CD14-positive monocyte (primary cell): Measurements from ENCODE around the gene HLCS. TPM values are rescaled to one million over a fixed set of nuclear protein-coding genes. Genes with fewer than 3 reads are reported as not detected.

ENCODE experiments used
- DNase-seq, 3 donors: peaks; one replicate each; pipeline ENCODE4 v3.0.0-alpha.2; 2011 to 2022
- H2AFZ ChIP-seq: 2 replicates; pipeline ENCODE4 v1.6.0; 2012; ENCODE audit warnings: mild to moderate bottlenecking, low read depth, low read length, inconsistent platforms; ENCODE audit not compliant: insufficient read depth, poor library complexity, severe bottlenecking
- H3K27ac ChIP-seq, 2 donors: 1 replicate in 1 of 2; 2 replicates in 1 of 2; pipeline ENCODE4 v1.5.1; 2012 to 2013; ENCODE audit warnings: low read length in 2 of 2, control low read depth in 1 of 2, inconsistent platforms in 1 of 2, low read depth in 1 of 2, mild to moderate bottlenecking in 1 of 2
- H3K27me3 ChIP-seq, 2 donors: one replicate each; pipeline versions ENCODE4 v1.6.0 to v1.6.1; 2011 to 2013; ENCODE audit warnings: low read length in 2 of 2; ENCODE audit not compliant: control insufficient read depth in 2 of 2, insufficient read depth in 2 of 2
- H3K36me3 ChIP-seq, 2 donors: replicated peaks in 1 of 2; 1 replicate in 1 of 2; 2 replicates in 1 of 2; pipeline versions ENCODE4 v1.5.1 to v1.6.1; 2012 to 2013; ENCODE audit warnings: low read length in 2 of 2, control low read depth in 1 of 2, inconsistent platforms in 1 of 2, mild to moderate bottlenecking in 1 of 2; ENCODE audit not compliant: insufficient read depth in 2 of 2, control insufficient read depth in 1 of 2
- H3K4me1 ChIP-seq, 2 donors: 1 replicate in 1 of 2; 2 replicates in 1 of 2; pipeline versions ENCODE4 v1.5.1 to v1.6.1; 2012 to 2013; ENCODE audit warnings: low read length in 2 of 2, control low read depth in 1 of 2, inconsistent platforms in 1 of 2, mild to moderate bottlenecking in 1 of 2, moderate library complexity in 1 of 2; ENCODE audit not compliant: insufficient read depth in 2 of 2, control insufficient read depth in 1 of 2
- H3K4me2 ChIP-seq: replicated peaks from 2 replicates; pipeline ENCODE3; 2012; ENCODE audit warnings: low read length, moderate library complexity, mild to moderate bottlenecking; ENCODE audit not compliant: poor library complexity, severe bottlenecking; ENCODE audit errors: extremely low read depth
- H3K4me3 ChIP-seq, 3 experiments: fragments of 200-600 bp in 1 of 3; sonication (generic) in 1 of 3; replicated peaks in 1 of 3; 1 replicate in 2 of 3; 2 replicates in 1 of 3; pipeline ENCODE4 v1.5.1; 2011 to 2013; ENCODE audit warnings: low read length in 3 of 3, mild to moderate bottlenecking in 3 of 3, control low read depth in 2 of 3, low read depth in 2 of 3, inconsistent platforms in 1 of 3, moderate library complexity in 1 of 3
- H3K79me2 ChIP-seq: 2 replicates; pipeline ENCODE4 v1.6.0; 2012; ENCODE audit warnings: mild to moderate bottlenecking, control low read depth, inconsistent platforms, low read length, moderate library complexity; ENCODE audit not compliant: insufficient read depth
- H3K9ac ChIP-seq: 2 replicates; pipeline ENCODE4 v1.6.0; 2017; ENCODE audit warnings: low read length, mild to moderate bottlenecking; ENCODE audit not compliant: insufficient read depth, poor library complexity, severe bottlenecking
- H3K9me3 ChIP-seq, 2 donors: replicated peaks in 1 of 2; 1 replicate in 1 of 2; 2 replicates in 1 of 2; pipeline versions ENCODE4 v1.5.1 to v1.6.1; 2012 to 2013; ENCODE audit warnings: low read length in 2 of 2, control low read depth in 1 of 2; ENCODE audit not compliant: control insufficient read depth in 1 of 2, insufficient read depth in 1 of 2
- H4K20me1 ChIP-seq: 2 replicates; pipeline ENCODE4 v1.6.0; 2012; ENCODE audit warnings: mild to moderate bottlenecking, low read length, control low read depth, moderate library complexity; ENCODE audit not compliant: insufficient read depth
- H3K27ac Mint-ChIP-seq, 7 donors: one replicate each; pipeline ENCODE4 v1.8.0; 2020; ENCODE audit warnings: mild to moderate bottlenecking in 7 of 7, mixed read lengths in 7 of 7, moderate library complexity in 6 of 7, inconsistent platforms in 2 of 7
- H3K27me3 Mint-ChIP-seq, 3 donors: one replicate each; pipeline ENCODE4 v1.8.0; 2021 to 2022; ENCODE audit warnings: low read depth in 3 of 3, mild to moderate bottlenecking in 3 of 3, mixed read lengths in 3 of 3, moderate library complexity in 3 of 3, inconsistent platforms in 1 of 3
- H3K36me3 Mint-ChIP-seq, 2 donors: one replicate each; pipeline ENCODE4 v1.8.0; 2020; ENCODE audit warnings: mixed read lengths in 2 of 2, inconsistent platforms in 1 of 2, mild to moderate bottlenecking in 1 of 2
- H3K4me1 Mint-ChIP-seq: one replicate; pipeline ENCODE4 v1.8.0; 2020; ENCODE audit warnings: mild to moderate bottlenecking, mixed read lengths
- H3K4me3 Mint-ChIP-seq, 2 donors: one replicate each; pipeline ENCODE4 v1.8.0; 2020; ENCODE audit warnings: mild to moderate bottlenecking in 2 of 2, mixed read lengths in 2 of 2, moderate library complexity in 1 of 2
- H3K9me3 Mint-ChIP-seq, 7 donors: one replicate each; pipeline ENCODE4 v1.8.0; 2020 to 2022; ENCODE audit warnings: mixed read lengths in 7 of 7, mild to moderate bottlenecking in 6 of 7, moderate library complexity in 6 of 7, inconsistent platforms in 2 of 7
- WGBS: methylation state at CpG from one replicate; pipeline ENCODE4 v1.1.5; 2013; ENCODE audit warnings: missing lambda C conversion rate; ENCODE audit not compliant: insufficient coverage; 5-methylcytosine and 5-hydroxymethylcytosine counted together
- intact Hi-C, 2 donors: fragments of 100-400 bp; cut with micrococcal nuclease; formaldehyde crosslinking; loops; one replicate each; pipeline versions ENCODE4 v1.15.0 to v1.15.1; 2023
- polyA plus RNA-seq, 3 donors: library from polyadenylated mRNA; depleted of rRNA in 1 of 3; unstranded in 2 of 3; stranded (reverse) in 1 of 3; fragments of 300-500 nt in 2 of 3; fragments of >200 nt in 1 of 3; fragmentation: Illumina TruSeq in 2 of 3; gene quantifications; 1 replicate in 2 of 3; 2 replicates in 1 of 3; pipeline ENCODE4 v1.2.3, GENCODE V29; 2012 to 2021
- TF ChIP-seq, protein P1 (sequence below): fragments of 200-600 bp; IDR thresholded peaks from one replicate; pipeline ENCODE4 v1.8.0; 2022; ENCODE audit warnings: antibody characterized with exemption, mild to moderate bottlenecking

Gene HLCS
- polyA plus RNA-seq, 3 donors = 2.1 to 3.1 (median 2.2) TPM

DNA sequence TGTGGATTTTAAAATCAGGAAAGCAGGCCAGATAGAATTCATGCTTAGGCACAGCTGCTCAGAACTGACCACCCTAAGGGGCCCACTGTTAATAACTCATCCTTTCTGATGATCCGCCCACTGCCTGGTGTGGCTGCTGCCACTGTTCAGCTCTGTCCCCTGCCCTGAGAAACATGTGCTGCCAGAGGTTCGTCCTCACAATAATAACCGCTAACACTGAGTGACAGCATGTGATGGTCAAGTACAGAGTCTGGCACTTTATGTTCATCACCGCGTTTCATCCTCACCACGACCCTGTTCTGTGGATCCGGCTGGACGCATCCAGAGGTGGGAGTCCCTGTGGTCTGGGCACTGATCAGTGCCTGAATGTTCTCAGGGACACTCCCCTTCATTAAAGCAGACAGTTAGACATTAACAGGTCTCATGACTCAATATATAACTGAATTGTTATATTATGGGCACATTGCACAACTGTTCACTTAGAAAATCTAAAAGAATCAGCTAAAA lies 159.0 kb downstream of the HLCS start:
- H3K4me1 Mint-ChIP-seq = no peaks in the 10 kb centered on the region
- 98% methylated on average over 8 of the region's 8 CpGs for WGBS
- Histone ChIP-seq H3K4me1 (no peaks in the 10 kb centered on the region), H3K27me3 (no peaks in the 10 kb centered on the region), H3K27ac (no peak overlapping the region), H2AFZ (no peak overlapping the region), H3K4me2 (no peak overlapping the region), H3K9me3 (no peaks in the 10 kb centered on the region), H3K36me3 (no peaks in the 10 kb centered on the region), H3K9ac (no peak overlapping the region), H4K20me1 (no peaks in the 10 kb centered on the region), H3K4me3 (no peak overlapping the region), H3K79me2 (no peaks in the 10 kb centered on the region)
- no peaks in the 10 kb centered on the region for H3K36me3 Mint-ChIP-seq
- DNase-seq = no peak
- intact Hi-C loops = no loop called here
- no peak overlapping the region for H3K27ac Mint-ChIP-seq
- H3K4me3 Mint-ChIP-seq = no peak overlapping the region
- H3K27me3 Mint-ChIP-seq = peaks cover 0 to 2% (median 0%) of the 10 kb centered on the region in 3 donors
- peaks cover 0 to 5% (median 0%) of the 10 kb centered on the region in 7 donors for H3K9me3 Mint-ChIP-seq
- TF ChIP-seq, protein P1, sequence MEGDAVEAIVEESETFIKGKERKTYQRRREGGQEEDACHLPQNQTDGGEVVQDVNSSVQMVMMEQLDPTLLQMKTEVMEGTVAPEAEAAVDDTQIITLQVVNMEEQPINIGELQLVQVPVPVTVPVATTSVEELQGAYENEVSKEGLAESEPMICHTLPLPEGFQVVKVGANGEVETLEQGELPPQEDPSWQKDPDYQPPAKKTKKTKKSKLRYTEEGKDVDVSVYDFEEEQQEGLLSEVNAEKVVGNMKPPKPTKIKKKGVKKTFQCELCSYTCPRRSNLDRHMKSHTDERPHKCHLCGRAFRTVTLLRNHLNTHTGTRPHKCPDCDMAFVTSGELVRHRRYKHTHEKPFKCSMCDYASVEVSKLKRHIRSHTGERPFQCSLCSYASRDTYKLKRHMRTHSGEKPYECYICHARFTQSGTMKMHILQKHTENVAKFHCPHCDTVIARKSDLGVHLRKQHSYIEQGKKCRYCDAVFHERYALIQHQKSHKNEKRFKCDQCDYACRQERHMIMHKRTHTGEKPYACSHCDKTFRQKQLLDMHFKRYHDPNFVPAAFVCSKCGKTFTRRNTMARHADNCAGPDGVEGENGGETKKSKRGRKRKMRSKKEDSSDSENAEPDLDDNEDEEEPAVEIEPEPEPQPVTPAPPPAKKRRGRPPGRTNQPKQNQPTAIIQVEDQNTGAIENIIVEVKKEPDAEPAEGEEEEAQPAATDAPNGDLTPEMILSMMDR = no peak

DNA sequence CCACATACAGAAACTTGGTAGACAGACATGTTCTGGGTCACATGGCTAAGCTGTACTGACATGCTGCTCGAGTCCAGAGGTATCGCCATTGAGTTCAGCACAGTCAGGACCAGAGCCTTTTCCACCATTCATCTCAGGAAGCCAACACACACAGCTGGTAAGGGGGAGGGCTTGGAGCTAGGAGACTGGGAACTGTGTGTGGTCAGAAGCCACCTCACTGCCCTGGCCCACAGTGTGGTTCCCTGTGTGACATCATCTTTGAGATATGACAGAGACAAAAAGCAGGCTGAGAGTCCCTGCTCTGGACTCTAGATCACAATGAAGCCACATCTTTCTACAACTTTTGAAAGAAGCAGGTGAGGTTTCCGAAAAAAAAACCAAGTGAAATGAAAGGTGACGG lies 160.4 kb downstream of the HLCS start:
- Histone ChIP-seq H4K20me1 (no peaks in the 10 kb centered on the region), H3K4me1 (no peaks in the 10 kb centered on the region), H3K9me3 (no peaks in the 10 kb centered on the region), H3K4me2 (no peak overlapping the region), H3K4me3 (no peak overlapping the region), H3K36me3 (no peaks in the 10 kb centered on the region), H3K27me3 (no peaks in the 10 kb centered on the region), H3K79me2 (no peaks in the 10 kb centered on the region), H3K9ac (no peak overlapping the region), H3K27ac (no peak overlapping the region), H2AFZ (no peak overlapping the region)
- Mint-ChIP-seq H3K4me3 (no peak overlapping the region), H3K9me3 (peaks cover 0 to 5% (median 0%) of the 10 kb centered on the region in 7 donors), H3K4me1 (no peaks in the 10 kb centered on the region), H3K36me3 (no peaks in the 10 kb centered on the region), H3K27ac (no peak overlapping the region), H3K27me3 (peaks cover 0 to 2% (median 0%) of the 10 kb centered on the region in 3 donors)
- no peak for DNase-seq
- intact Hi-C loops = no loop called here
- TF ChIP-seq, protein P1 = no peak
- 100% methylated on average over 2 of the region's 4 CpGs for WGBS
